RWPE2 (cell line): ENCODE data around the gene MBOAT2.

ENCODE experiments used
- ATAC-seq: fragments of 200-7000 bp; cut with Tn5 transposase; 3 replicates; pipeline ENCODE4 v1.9.1; 2021; ENCODE audit warnings: low read depth
- DNase-seq: peaks from one replicate; pipeline ENCODE4 v3.0.0-alpha.2; 2020; ENCODE audit warnings: low spot score
- H3K27ac ChIP-seq: fragments of 450-650 bp; 2 replicates; pipeline ENCODE4 v1.5.1; 2017; ENCODE audit warnings: mild to moderate bottlenecking; ENCODE audit not compliant: poor library complexity, severe bottlenecking
- H3K27me3 ChIP-seq: fragments of 250-450 bp; sonication (Bioruptor Pico); 2 replicates; pipeline ENCODE4 v1.5.1; 2021; ENCODE audit warnings: mild to moderate bottlenecking, moderate library complexity; ENCODE audit not compliant: insufficient read depth, poor library complexity, severe bottlenecking
- H3K36me3 ChIP-seq: fragments of 250-450 bp; sonication (Bioruptor Pico); 2 replicates; pipeline ENCODE4 v1.5.1; 2020; ENCODE audit warnings: low read depth, mild to moderate bottlenecking, moderate library complexity
- H3K4me1 ChIP-seq: fragments of 250-450 bp; sonication (Bioruptor Pico); 2 replicates; pipeline ENCODE4 v1.5.1; 2021; ENCODE audit warnings: mild to moderate bottlenecking, moderate library complexity; ENCODE audit not compliant: insufficient read depth, poor library complexity, severe bottlenecking
- H3K4me3 ChIP-seq: fragments of 250-450 bp; sonication (Bioruptor Pico); 2 replicates; pipeline ENCODE4 v1.5.1; 2021; ENCODE audit warnings: mild to moderate bottlenecking, moderate library complexity; ENCODE audit not compliant: severe bottlenecking
- H3K9me3 ChIP-seq: fragments of 250-450 bp; sonication (Bioruptor Pico); 2 replicates; pipeline ENCODE4 v1.5.1; 2021; ENCODE audit warnings: mild to moderate bottlenecking, moderate library complexity; ENCODE audit not compliant: severe bottlenecking
- CTCF ChIP-seq: fragments of 450-650 bp; IDR thresholded peaks from one replicate; pipeline ENCODE4 v1.5.1; 2017; ENCODE audit warnings: mild to moderate bottlenecking, moderate library complexity; ENCODE audit not compliant: poor library complexity, severe bottlenecking

Gene MBOAT2

GRCh38 chr2:8886876-8887275, 116.6 kb downstream of the MBOAT2 start:
- no peak overlapping the region for H3K4me3 ChIP-seq
- H3K27ac ChIP-seq: no peak overlapping the region

GRCh38 chr2:8886202-8886518, 117.3 kb downstream of the MBOAT2 start:
- TF ChIP-seq CTCF: no peak
- Histone ChIP-seq H3K4me1 (no peaks in the 10 kb centered on the region), H3K4me3 (no peak overlapping the region), H3K36me3 (peaks cover 8% of the 10 kb centered on the region), H3K27me3 (no peaks in the 10 kb centered on the region), H3K27ac (no peak overlapping the region), H3K9me3 (no peaks in the 10 kb centered on the region)
- no peak for ATAC-seq
- no peak for DNase-seq

More at GRCh38 chr2:8886876-8887275, 116.6 kb downstream of the MBOAT2 start:
- Histone ChIP-seq H3K4me1 (no peaks in the 10 kb centered on the region), H3K9me3 (no peaks in the 10 kb centered on the region), H3K27me3 (no peaks in the 10 kb centered on the region), H3K36me3 (peaks cover 4% of the 10 kb centered on the region)
- ATAC-seq: no peak
- TF ChIP-seq CTCF: no peak
- no peak for DNase-seq

- Histone ChIP-seq H3K9me3 (no peaks in the 10 kb centered on the region), H3K27me3 (no peaks in the 10 kb centered on the region), H3K4me3 (no peak overlapping the region), H3K4me1 (no peaks in the 10 kb centered on the region), H3K27ac (no peak overlapping the region), H3K36me3 (peaks cover 8% of the 10 kb centered on the region)
- DNase-seq (no peak), ATAC-seq (no peak)
- no peak for TF ChIP-seq CTCF
Measured at GRCh38 chr2:8885449-8886201, 117.9 kb downstream of the MBOAT2 start.

GRCh38 chr2:8884812-8885211, 118.7 kb downstream of the MBOAT2 start:
- H3K27me3 ChIP-seq: no peaks in the 10 kb centered on the region
- H3K36me3 ChIP-seq: peaks cover 8% of the 10 kb centered on the region
- H3K27ac ChIP-seq: no peak overlapping the region
- H3K9me3 ChIP-seq: no peaks in the 10 kb centered on the region
- no peak for DNase-seq
- no peak for ATAC-seq
- TF ChIP-seq CTCF: no peak
- H3K4me3 ChIP-seq: no peak overlapping the region
- H3K4me1 ChIP-seq: no peaks in the 10 kb centered on the region

GRCh38 chr2:8882094-8882493, 121.4 kb downstream of the MBOAT2 start:
- no peak for ATAC-seq
- no peaks in the 10 kb centered on the region for H3K27me3 ChIP-seq
- no peak overlapping the region for H3K4me3 ChIP-seq
- no peak overlapping the region for H3K27ac ChIP-seq
- H3K4me1 ChIP-seq: no peaks in the 10 kb centered on the region
- DNase-seq: no peak
- peaks cover 12% of the 10 kb centered on the region for H3K36me3 ChIP-seq
- peak; percentile 6 for TF ChIP-seq CTCF
- H3K9me3 ChIP-seq: no peaks in the 10 kb centered on the region
